SU-DHL-6 (cell line): ENCODE data around the gene SMIM5.

Experiments
- H2AFZ ChIP-seq: fragments of 200-600 bp; sonication (generic); 2 replicates; pipeline ENCODE4 v1.6.1; 2014; ENCODE audit warnings: low read depth, mild to moderate bottlenecking, moderate library complexity, mixed read lengths, antibody characterized with exemption, low read length; ENCODE audit not compliant: severe bottlenecking
- H3F3A ChIP-seq: fragments of 200-600 bp; shearing (Covaris generic); 2 replicates; pipeline ENCODE4 v1.6.0; 2016; ENCODE audit warnings: antibody characterized with exemption, mild to moderate bottlenecking; ENCODE audit not compliant: insufficient read depth
- H3K27ac ChIP-seq: fragments of 200-600 bp; sonication (generic); 2 replicates; pipeline ENCODE4 v1.5.1; 2016; ENCODE audit warnings: low read depth, mild to moderate bottlenecking, low read length, moderate library complexity, mixed read lengths
- H3K27me3 ChIP-seq: fragments of 200-600 bp; sonication (generic), shearing (Covaris generic); 2 replicates; pipeline ENCODE4 v1.6.0; 2014; ENCODE audit warnings: mild to moderate bottlenecking, low read length
- H3K36me3 ChIP-seq: fragments of 200-600 bp; sonication (generic); 2 replicates; pipeline ENCODE4 v1.6.1; 2014; ENCODE audit warnings: mild to moderate bottlenecking, low read length, mixed read lengths
- H3K4me2 ChIP-seq: fragments of 300-600, 200-600 bp; shearing (Covaris generic), sonication (generic); 2 replicates; pipeline ENCODE4 v1.6.0; 2014; ENCODE audit warnings: low read length, low read depth, mild to moderate bottlenecking; ENCODE audit not compliant: poor library complexity, severe bottlenecking
- H3K4me3 ChIP-seq: fragments of 200-600 bp; sonication (generic); 2 replicates; pipeline ENCODE4 v1.5.1; 2014; ENCODE audit warnings: antibody characterized with exemption, low read length, mild to moderate bottlenecking, mixed read lengths; ENCODE audit not compliant: insufficient read depth, poor library complexity, severe bottlenecking
- H3K79me2 ChIP-seq: fragments of 200-600 bp; sonication (generic); 2 replicates; pipeline ENCODE4 v1.6.1; 2014; ENCODE audit warnings: mild to moderate bottlenecking, low read length, moderate library complexity; ENCODE audit not compliant: insufficient read depth
- H3K9ac ChIP-seq: fragments of 200-600 bp; sonication (generic); 2 replicates; pipeline ENCODE4 v1.7.0; 2014; ENCODE audit warnings: mild to moderate bottlenecking, low read length
- H3K9me2 ChIP-seq: fragments of 200-600 bp; sonication (generic); replicated peaks from 2 replicates; pipeline ENCODE4 v1.6.1; 2014; ENCODE audit warnings: low read length; ENCODE audit not compliant: insufficient read depth
- H3K9me3 ChIP-seq: fragments of 200-600 bp; sonication (generic); 2 replicates; pipeline ENCODE4 v1.6.1; 2014; ENCODE audit warnings: low read length, mixed read lengths; ENCODE audit not compliant: insufficient read depth
- H4K20me1 ChIP-seq: fragments of 200-600 bp; sonication (generic); 2 replicates; pipeline ENCODE4 v1.6.1; 2014; ENCODE audit warnings: low read depth, mild to moderate bottlenecking, antibody characterized with exemption, low read length, moderate library complexity, mixed read lengths
- EZH2phosphoT487 ChIP-seq: fragments of 200-600 bp; sonication (generic), shearing (Covaris generic); conservative IDR thresholded peaks from 2 replicates; pipeline ENCODE4 v1.6.1; 2018; ENCODE audit warnings: mild to moderate bottlenecking, antibody characterized with exemption, low read length, moderate library complexity, mixed read lengths
- TF ChIP-seq, protein P1 (sequence below): fragments of 200-600 bp; sonication (generic); IDR thresholded peaks from one replicate; pipeline ENCODE4 v1.5.1; 2017; ENCODE audit warnings: antibody characterized with exemption, mild to moderate bottlenecking, low read length, moderate library complexity; ENCODE audit not compliant: insufficient read depth, poor library complexity, severe bottlenecking

Gene SMIM5

DNA sequence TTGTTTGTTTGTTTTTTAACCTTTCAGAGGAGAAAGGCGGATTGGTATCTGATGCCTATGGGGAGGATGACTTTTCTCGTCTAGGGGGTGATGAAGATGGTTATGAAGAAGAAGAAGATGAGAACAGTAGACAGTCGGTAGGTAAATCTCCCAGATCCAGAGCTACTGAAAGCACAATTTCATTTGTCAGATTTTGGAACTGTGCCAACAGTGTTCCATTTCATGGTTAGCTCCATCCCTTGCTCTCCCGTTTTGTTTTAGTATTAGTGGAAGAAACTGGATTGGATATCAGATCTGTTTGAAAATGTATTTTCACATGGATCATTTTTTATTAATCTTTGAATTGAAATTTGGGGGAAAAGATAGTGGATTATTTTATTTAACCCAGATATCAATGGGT is 35.3 kb downstream of the SMIM5 start:
- TF ChIP-seq, protein P1, sequence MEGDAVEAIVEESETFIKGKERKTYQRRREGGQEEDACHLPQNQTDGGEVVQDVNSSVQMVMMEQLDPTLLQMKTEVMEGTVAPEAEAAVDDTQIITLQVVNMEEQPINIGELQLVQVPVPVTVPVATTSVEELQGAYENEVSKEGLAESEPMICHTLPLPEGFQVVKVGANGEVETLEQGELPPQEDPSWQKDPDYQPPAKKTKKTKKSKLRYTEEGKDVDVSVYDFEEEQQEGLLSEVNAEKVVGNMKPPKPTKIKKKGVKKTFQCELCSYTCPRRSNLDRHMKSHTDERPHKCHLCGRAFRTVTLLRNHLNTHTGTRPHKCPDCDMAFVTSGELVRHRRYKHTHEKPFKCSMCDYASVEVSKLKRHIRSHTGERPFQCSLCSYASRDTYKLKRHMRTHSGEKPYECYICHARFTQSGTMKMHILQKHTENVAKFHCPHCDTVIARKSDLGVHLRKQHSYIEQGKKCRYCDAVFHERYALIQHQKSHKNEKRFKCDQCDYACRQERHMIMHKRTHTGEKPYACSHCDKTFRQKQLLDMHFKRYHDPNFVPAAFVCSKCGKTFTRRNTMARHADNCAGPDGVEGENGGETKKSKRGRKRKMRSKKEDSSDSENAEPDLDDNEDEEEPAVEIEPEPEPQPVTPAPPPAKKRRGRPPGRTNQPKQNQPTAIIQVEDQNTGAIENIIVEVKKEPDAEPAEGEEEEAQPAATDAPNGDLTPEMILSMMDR = no peak
- no peak for TF ChIP-seq EZH2phosphoT487
- no peaks in the 10 kb centered on the region for H4K20me1 ChIP-seq
- H3K27ac ChIP-seq = no peak overlapping the region
- H3K27me3 ChIP-seq = no peaks in the 10 kb centered on the region
- H3K36me3 ChIP-seq = peaks cover 17% of the 10 kb centered on the region; the same call in 1 of the 2 replicates
- peaks cover 62% of the 10 kb centered on the region for H3K79me2 ChIP-seq
- peak overlapping the region; percentile 76 for H3K9ac ChIP-seq
- H3K4me2 ChIP-seq = peak overlapping the region; percentile 98
- H3K4me3 ChIP-seq = peak overlapping the region; percentile 95
- H3K9me2 ChIP-seq = no peaks in the 10 kb centered on the region
- H3F3A ChIP-seq = peaks cover 23% of the 10 kb centered on the region
- no peaks in the 10 kb centered on the region for H3K9me3 ChIP-seq
- H2AFZ ChIP-seq = no peak overlapping the region

DNA sequence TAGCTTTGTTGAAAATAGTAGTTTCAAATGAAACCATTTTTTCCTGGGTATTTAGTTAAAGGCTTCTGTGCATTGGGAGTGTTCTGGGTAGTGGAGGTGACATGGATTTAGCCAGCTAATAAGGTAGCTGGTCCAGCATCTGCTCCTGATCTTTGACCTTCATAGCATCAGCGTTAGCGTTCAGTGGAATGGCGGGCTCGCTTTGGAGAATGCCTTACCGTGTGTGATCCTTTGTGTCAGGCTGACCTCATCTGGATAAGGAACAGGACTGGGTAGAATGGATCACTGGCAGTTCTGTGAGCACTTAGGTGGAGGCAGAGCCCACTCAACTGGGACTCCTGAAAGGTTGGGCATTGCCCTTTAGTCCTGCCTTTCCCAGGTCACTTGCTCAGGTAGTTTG is 37.6 kb downstream of the SMIM5 start:
- H3K36me3 ChIP-seq = peaks cover 17% of the 10 kb centered on the region; the same call in 1 of the 2 replicates

DNA sequence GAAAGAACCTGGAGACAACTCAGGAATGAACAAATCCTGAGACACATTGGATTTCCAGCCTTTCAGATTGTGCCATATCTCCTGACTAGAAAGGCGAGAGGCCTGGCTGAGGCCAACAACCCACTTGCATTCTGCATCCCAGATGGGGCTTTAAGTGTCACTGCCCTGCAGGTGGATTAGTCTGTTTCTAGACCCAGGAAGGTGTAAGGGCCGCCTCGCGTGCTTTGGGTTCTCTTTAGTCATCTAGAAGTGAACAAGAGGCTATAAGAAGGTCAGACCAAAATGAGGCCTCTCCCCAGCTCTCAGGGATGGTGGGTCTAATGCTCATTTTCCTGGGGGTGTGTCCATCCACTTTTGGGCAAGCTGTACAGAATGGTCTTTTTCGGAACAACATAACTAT is 38.8 kb downstream of the SMIM5 start:
- Histone ChIP-seq H3K36me3 (peaks cover 24% of the 10 kb centered on the region; the same call in 1 of the 2 replicates), H4K20me1 (no peaks in the 10 kb centered on the region)

More for the DNA sequence above, 37.6 kb downstream of the SMIM5 start:
- no peak overlapping the region for H2AFZ ChIP-seq
- TF ChIP-seq, protein P1 = no peak
- TF ChIP-seq EZH2phosphoT487 = no peak
- no peak overlapping the region for H3K4me3 ChIP-seq
- H3F3A ChIP-seq = peaks cover 9% of the 10 kb centered on the region
- no peak overlapping the region for H3K4me2 ChIP-seq
- no peaks in the 10 kb centered on the region for H3K27me3 ChIP-seq
- peaks cover 69% of the 10 kb centered on the region for H3K79me2 ChIP-seq
- no peak overlapping the region for H3K9ac ChIP-seq
- no peaks in the 10 kb centered on the region for H3K9me2 ChIP-seq
- H3K27ac ChIP-seq = no peak overlapping the region
- no peaks in the 10 kb centered on the region for H3K9me3 ChIP-seq
- no peaks in the 10 kb centered on the region for H4K20me1 ChIP-seq

More for the DNA sequence above, 38.8 kb downstream of the SMIM5 start:
- H3K4me3 ChIP-seq = no peak overlapping the region
- peaks cover 68% of the 10 kb centered on the region for H3K79me2 ChIP-seq
- no peak overlapping the region for H3K27ac ChIP-seq
- no peaks in the 10 kb centered on the region for H3K27me3 ChIP-seq
- H2AFZ ChIP-seq = no peak overlapping the region
- TF ChIP-seq, protein P1 = no peak
- TF ChIP-seq EZH2phosphoT487 = no peak
- H3K4me2 ChIP-seq = no peak overlapping the region
- H3K9ac ChIP-seq = no peak overlapping the region
- no peaks in the 10 kb centered on the region for H3K9me2 ChIP-seq
- H3F3A ChIP-seq = peaks cover 15% of the 10 kb centered on the region
- no peaks in the 10 kb centered on the region for H3K9me3 ChIP-seq
